Osteoblast (primary cell): ENCODE data around the gene ARHGAP6. TPM values are rescaled to one million over a fixed set of nuclear protein-coding genes. Genes with fewer than 3 reads are reported as not detected.
"Not testable (repeated sequence)": the region's sequence is repeated elsewhere in the genome, so short reads cannot be mapped to it uniquely, and the experiment has no call there.

Source experiments
- DNase-seq: peaks from one replicate; pipeline ENCODE4 v3.0.0; 2011; ENCODE audit warnings: low spot score, mixed read lengths; ENCODE audit not compliant: insufficient read length; ENCODE audit errors: missing footprints
- H2AFZ ChIP-seq: 2 replicates; pipeline ENCODE4 v1.6.0; 2011; ENCODE audit warnings: mild to moderate bottlenecking, low read length
- H3K27ac ChIP-seq: 2 replicates; pipeline ENCODE4 v1.5.1; 2011; ENCODE audit warnings: mild to moderate bottlenecking, low read depth, low read length, moderate library complexity
- H3K27me3 ChIP-seq: 2 replicates; pipeline ENCODE4 v1.6.0; 2012; ENCODE audit warnings: mild to moderate bottlenecking, control low read depth, inconsistent platforms, low read length, moderate library complexity; ENCODE audit not compliant: insufficient read depth
- H3K36me3 ChIP-seq: 2 replicates; pipeline ENCODE4 v1.5.1; 2011; ENCODE audit warnings: mild to moderate bottlenecking, low read length, control low read depth, moderate library complexity; ENCODE audit not compliant: insufficient read depth
- H3K4me1 ChIP-seq: 2 replicates; pipeline ENCODE4 v1.5.1; 2011; ENCODE audit warnings: mild to moderate bottlenecking, low read length, control low read depth, moderate library complexity; ENCODE audit not compliant: insufficient read depth
- H3K4me2 ChIP-seq: 2 replicates; pipeline ENCODE4 v1.6.0; 2011; ENCODE audit warnings: mild to moderate bottlenecking, low read length; ENCODE audit not compliant: insufficient read depth
- H3K4me3 ChIP-seq: fragments of 200-600 bp; sonication (generic); 3 replicates; pipeline ENCODE4 v1.5.1; 2012; ENCODE audit warnings: mild to moderate bottlenecking, low read length, inconsistent platforms; ENCODE audit not compliant: insufficient read depth
- H3K79me2 ChIP-seq: 2 replicates; pipeline ENCODE4 v1.6.0; 2012; ENCODE audit warnings: mild to moderate bottlenecking, low read length, control low read depth, inconsistent platforms; ENCODE audit not compliant: insufficient read depth
- H3K9me3 ChIP-seq: 2 replicates; pipeline ENCODE4 v1.5.1; 2011; ENCODE audit warnings: low read depth, low read length, control low read depth
- H4K20me1 ChIP-seq: 2 replicates; pipeline ENCODE4 v1.6.0; 2012; ENCODE audit warnings: mild to moderate bottlenecking, low read length, control low read depth; ENCODE audit not compliant: insufficient read depth
- total RNA-seq: library from RNA; depleted of rRNA; stranded (reverse); fragments of >200 nt; gene quantifications from 2 replicates; pipeline ENCODE4 v1.2.3, GENCODE V29; 2012
- TF ChIP-seq, protein P1 (sequence below): IDR thresholded peaks from 2 replicates; pipeline ENCODE4 v1.5.1; 2011; ENCODE audit warnings: mild to moderate bottlenecking, low read depth, low read length, moderate library complexity; ENCODE audit errors: extremely low read depth

The ARHGAP6 gene
- total RNA-seq, 1 donor, result 2.2 TPM

GRCh38 chrX:11129534-11130105 is 536.1 kb downstream of the ARHGAP6 start:
- Histone ChIP-seq H3K27ac (no peak overlapping the region), H3K4me1 (no peaks in the 10 kb centered on the region), H3K9me3 (no peaks in the 10 kb centered on the region), H3K27me3 (no peaks in the 10 kb centered on the region), H3K36me3 (no peaks in the 10 kb centered on the region), H3K4me3 (no peak overlapping the region), H4K20me1 (no peaks in the 10 kb centered on the region), H3K4me2 (no peak overlapping the region), H2AFZ (no peak overlapping the region), H3K79me2 (no peaks in the 10 kb centered on the region)
- no peak for DNase-seq
- TF ChIP-seq, protein P1, sequence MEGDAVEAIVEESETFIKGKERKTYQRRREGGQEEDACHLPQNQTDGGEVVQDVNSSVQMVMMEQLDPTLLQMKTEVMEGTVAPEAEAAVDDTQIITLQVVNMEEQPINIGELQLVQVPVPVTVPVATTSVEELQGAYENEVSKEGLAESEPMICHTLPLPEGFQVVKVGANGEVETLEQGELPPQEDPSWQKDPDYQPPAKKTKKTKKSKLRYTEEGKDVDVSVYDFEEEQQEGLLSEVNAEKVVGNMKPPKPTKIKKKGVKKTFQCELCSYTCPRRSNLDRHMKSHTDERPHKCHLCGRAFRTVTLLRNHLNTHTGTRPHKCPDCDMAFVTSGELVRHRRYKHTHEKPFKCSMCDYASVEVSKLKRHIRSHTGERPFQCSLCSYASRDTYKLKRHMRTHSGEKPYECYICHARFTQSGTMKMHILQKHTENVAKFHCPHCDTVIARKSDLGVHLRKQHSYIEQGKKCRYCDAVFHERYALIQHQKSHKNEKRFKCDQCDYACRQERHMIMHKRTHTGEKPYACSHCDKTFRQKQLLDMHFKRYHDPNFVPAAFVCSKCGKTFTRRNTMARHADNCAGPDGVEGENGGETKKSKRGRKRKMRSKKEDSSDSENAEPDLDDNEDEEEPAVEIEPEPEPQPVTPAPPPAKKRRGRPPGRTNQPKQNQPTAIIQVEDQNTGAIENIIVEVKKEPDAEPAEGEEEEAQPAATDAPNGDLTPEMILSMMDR, result no peak

- Histone ChIP-seq H3K4me1 (no peaks in the 10 kb centered on the region), H2AFZ (no peak overlapping the region), H3K36me3 (peaks cover 23% of the 10 kb centered on the region), H3K79me2 (no peaks in the 10 kb centered on the region), H3K4me2 (no peak overlapping the region), H3K9me3 (no peaks in the 10 kb centered on the region), H4K20me1 (no peaks in the 10 kb centered on the region), H3K27ac (no peak overlapping the region), H3K4me3 (no peak overlapping the region), H3K27me3 (no peaks in the 10 kb centered on the region)
- TF ChIP-seq, protein P1, result no peak
- no peak for DNase-seq
Measured at GRCh38 chrX:11125060-11125459, 540.7 kb downstream of the ARHGAP6 start.

DNA sequence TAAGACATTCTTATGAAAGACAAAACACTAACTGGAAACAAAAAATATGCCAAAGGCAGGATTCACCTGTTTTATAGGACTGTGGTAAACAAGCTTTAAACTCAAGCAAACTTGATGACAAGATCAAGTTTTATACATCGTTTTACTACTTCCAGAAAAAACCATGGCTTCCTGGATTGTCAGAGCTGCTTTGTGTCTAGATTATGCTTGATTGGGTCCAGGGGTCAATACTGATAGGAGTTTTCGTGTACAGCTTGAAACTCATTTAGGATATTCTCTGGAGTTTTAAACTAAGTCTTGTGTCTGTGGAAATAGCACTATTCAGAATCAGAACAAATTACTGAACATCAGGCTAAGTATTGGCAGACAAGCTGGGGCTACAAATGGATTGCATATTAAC is 541.6 kb downstream of the ARHGAP6 start:
- Histone ChIP-seq H4K20me1 (no peaks in the 10 kb centered on the region), H3K27me3 (no peaks in the 10 kb centered on the region), H3K4me3 (no peak overlapping the region), H2AFZ (no peak overlapping the region), H3K27ac (no peak overlapping the region), H3K36me3 (peaks cover 31% of the 10 kb centered on the region), H3K4me2 (no peak overlapping the region), H3K79me2 (no peaks in the 10 kb centered on the region), H3K9me3 (no peaks in the 10 kb centered on the region), H3K4me1 (no peaks in the 10 kb centered on the region)
- DNase-seq, result no peak
- TF ChIP-seq, protein P1, result no peak

DNA sequence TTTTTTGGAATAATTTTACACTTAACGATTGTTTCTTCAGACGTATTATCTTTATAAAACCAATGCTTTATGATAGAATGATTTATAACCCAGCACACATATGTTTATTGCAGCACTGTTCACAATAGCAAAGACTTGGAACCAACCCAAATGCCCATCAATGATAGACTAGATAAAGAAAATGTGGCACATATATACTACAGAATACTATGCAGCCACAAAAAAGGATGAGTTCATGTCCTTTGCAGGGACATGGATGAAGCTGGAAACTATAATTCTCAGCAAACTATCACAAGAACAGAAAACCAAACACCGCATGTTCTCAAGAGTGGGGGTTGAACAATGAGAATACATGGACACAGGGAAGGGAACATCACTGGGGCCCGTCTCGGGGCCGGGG is 542.6 kb downstream of the ARHGAP6 start:
- H3K4me2 ChIP-seq, H3K4me3 ChIP-seq, H3K4me1 ChIP-seq, DNase-seq, H3K27me3 ChIP-seq, H2AFZ ChIP-seq, H4K20me1 ChIP-seq, H3K27ac ChIP-seq, H3K79me2 ChIP-seq, H3K9me3 ChIP-seq: not testable (repeated sequence)
- peaks cover 41% of the 10 kb centered on the region for H3K36me3 ChIP-seq
